ENCODE results near the gene MAL. TPM values are rescaled to one million over a fixed set of nuclear protein-coding genes. Genes with fewer than 3 reads are reported as not detected.

Gene MAL
- total and polyA plus RNA-seq, 2 of the 8 experiments (the other 6 are each of a cell fraction or from before 2014, with no cell fraction given), result not detected

DNA sequence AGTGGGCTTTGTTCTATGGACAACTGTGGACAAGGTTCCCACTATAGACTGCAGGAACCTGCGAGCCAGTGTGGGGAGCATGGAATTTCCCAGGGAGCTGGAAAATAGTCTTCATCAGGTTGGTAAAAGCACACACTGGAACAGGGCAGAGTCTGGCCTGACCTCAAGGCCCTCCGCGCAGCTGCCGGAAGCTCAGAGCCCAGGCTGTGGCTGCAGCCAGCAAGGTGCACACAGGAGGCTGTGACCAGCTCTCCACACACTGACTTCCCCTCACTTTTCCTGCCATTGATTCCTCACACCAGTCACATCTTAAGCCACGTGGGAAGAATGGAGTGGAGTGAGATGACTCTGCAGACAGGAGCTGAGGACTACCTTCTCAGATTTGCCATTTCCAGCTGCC is 19.1 kb downstream of the MAL start (continued):
- TF ChIP-seq, protein P1, sequence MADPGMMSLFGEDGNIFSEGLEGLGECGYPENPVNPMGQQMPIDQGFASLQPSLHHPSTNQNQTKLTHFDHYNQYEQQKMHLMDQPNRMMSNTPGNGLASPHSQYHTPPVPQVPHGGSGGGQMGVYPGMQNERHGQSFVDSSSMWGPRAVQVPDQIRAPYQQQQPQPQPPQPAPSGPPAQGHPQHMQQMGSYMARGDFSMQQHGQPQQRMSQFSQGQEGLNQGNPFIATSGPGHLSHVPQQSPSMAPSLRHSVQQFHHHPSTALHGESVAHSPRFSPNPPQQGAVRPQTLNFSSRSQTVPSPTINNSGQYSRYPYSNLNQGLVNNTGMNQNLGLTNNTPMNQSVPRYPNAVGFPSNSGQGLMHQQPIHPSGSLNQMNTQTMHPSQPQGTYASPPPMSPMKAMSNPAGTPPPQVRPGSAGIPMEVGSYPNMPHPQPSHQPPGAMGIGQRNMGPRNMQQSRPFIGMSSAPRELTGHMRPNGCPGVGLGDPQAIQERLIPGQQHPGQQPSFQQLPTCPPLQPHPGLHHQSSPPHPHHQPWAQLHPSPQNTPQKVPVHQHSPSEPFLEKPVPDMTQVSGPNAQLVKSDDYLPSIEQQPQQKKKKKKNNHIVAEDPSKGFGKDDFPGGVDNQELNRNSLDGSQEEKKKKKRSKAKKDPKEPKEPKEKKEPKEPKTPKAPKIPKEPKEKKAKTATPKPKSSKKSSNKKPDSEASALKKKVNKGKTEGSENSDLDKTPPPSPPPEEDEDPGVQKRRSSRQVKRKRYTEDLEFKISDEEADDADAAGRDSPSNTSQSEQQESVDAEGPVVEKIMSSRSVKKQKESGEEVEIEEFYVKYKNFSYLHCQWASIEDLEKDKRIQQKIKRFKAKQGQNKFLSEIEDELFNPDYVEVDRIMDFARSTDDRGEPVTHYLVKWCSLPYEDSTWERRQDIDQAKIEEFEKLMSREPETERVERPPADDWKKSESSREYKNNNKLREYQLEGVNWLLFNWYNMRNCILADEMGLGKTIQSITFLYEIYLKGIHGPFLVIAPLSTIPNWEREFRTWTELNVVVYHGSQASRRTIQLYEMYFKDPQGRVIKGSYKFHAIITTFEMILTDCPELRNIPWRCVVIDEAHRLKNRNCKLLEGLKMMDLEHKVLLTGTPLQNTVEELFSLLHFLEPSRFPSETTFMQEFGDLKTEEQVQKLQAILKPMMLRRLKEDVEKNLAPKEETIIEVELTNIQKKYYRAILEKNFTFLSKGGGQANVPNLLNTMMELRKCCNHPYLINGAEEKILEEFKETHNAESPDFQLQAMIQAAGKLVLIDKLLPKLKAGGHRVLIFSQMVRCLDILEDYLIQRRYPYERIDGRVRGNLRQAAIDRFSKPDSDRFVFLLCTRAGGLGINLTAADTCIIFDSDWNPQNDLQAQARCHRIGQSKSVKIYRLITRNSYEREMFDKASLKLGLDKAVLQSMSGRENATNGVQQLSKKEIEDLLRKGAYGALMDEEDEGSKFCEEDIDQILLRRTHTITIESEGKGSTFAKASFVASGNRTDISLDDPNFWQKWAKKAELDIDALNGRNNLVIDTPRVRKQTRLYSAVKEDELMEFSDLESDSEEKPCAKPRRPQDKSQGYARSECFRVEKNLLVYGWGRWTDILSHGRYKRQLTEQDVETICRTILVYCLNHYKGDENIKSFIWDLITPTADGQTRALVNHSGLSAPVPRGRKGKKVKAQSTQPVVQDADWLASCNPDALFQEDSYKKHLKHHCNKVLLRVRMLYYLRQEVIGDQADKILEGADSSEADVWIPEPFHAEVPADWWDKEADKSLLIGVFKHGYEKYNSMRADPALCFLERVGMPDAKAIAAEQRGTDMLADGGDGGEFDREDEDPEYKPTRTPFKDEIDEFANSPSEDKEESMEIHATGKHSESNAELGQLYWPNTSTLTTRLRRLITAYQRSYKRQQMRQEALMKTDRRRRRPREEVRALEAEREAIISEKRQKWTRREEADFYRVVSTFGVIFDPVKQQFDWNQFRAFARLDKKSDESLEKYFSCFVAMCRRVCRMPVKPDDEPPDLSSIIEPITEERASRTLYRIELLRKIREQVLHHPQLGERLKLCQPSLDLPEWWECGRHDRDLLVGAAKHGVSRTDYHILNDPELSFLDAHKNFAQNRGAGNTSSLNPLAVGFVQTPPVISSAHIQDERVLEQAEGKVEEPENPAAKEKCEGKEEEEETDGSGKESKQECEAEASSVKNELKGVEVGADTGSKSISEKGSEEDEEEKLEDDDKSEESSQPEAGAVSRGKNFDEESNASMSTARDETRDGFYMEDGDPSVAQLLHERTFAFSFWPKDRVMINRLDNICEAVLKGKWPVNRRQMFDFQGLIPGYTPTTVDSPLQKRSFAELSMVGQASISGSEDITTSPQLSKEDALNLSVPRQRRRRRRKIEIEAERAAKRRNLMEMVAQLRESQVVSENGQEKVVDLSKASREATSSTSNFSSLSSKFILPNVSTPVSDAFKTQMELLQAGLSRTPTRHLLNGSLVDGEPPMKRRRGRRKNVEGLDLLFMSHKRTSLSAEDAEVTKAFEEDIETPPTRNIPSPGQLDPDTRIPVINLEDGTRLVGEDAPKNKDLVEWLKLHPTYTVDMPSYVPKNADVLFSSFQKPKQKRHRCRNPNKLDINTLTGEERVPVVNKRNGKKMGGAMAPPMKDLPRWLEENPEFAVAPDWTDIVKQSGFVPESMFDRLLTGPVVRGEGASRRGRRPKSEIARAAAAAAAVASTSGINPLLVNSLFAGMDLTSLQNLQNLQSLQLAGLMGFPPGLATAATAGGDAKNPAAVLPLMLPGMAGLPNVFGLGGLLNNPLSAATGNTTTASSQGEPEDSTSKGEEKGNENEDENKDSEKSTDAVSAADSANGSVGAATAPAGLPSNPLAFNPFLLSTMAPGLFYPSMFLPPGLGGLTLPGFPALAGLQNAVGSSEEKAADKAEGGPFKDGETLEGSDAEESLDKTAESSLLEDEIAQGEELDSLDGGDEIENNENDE (IDR thresholded peaks at IDR 0.05; ENCODE audit: insufficient replicate concordance, low read length), result no peak
- TF ChIP-seq BRCA1 (IDR thresholded peaks at IDR 0.05; ENCODE audit: low read depth, low read length) (no peak), SAP30 (IDR thresholded peaks at IDR 0.05; ENCODE audit: insufficient read depth, insufficient replicate concordance, low read length) (no peak)
- TF ChIP-seq, protein P2, sequence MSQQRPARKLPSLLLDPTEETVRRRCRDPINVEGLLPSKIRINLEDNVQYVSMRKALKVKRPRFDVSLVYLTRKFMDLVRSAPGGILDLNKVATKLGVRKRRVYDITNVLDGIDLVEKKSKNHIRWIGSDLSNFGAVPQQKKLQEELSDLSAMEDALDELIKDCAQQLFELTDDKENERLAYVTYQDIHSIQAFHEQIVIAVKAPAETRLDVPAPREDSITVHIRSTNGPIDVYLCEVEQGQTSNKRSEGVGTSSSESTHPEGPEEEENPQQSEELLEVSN (IDR thresholded peaks at IDR 0.05), result no peak
- TF ChIP-seq, protein P3, sequence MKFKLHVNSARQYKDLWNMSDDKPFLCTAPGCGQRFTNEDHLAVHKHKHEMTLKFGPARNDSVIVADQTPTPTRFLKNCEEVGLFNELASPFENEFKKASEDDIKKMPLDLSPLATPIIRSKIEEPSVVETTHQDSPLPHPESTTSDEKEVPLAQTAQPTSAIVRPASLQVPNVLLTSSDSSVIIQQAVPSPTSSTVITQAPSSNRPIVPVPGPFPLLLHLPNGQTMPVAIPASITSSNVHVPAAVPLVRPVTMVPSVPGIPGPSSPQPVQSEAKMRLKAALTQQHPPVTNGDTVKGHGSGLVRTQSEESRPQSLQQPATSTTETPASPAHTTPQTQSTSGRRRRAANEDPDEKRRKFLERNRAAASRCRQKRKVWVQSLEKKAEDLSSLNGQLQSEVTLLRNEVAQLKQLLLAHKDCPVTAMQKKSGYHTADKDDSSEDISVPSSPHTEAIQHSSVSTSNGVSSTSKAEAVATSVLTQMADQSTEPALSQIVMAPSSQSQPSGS (IDR thresholded peaks at IDR 0.05; ENCODE audit: low read length), result no peak
- TF ChIP-seq, protein P4, sequence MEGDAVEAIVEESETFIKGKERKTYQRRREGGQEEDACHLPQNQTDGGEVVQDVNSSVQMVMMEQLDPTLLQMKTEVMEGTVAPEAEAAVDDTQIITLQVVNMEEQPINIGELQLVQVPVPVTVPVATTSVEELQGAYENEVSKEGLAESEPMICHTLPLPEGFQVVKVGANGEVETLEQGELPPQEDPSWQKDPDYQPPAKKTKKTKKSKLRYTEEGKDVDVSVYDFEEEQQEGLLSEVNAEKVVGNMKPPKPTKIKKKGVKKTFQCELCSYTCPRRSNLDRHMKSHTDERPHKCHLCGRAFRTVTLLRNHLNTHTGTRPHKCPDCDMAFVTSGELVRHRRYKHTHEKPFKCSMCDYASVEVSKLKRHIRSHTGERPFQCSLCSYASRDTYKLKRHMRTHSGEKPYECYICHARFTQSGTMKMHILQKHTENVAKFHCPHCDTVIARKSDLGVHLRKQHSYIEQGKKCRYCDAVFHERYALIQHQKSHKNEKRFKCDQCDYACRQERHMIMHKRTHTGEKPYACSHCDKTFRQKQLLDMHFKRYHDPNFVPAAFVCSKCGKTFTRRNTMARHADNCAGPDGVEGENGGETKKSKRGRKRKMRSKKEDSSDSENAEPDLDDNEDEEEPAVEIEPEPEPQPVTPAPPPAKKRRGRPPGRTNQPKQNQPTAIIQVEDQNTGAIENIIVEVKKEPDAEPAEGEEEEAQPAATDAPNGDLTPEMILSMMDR (IDR thresholded peaks at IDR 0.05; ENCODE audit: control extremely low read depth in 1 of 3, insufficient read depth in 1 of 3, low read depth in 1 of 3, low read length in 3 of 3), result no peak

Measured in H1 (cell line).